CD14-positive monocyte (primary cell): ENCODE data around the gene LOX. TPM values are rescaled to one million over a fixed set of nuclear protein-coding genes. Genes with fewer than 3 reads are reported as not detected.

Source experiments
- DNase-seq, 3 donors: peaks; one replicate each; pipeline ENCODE4 v3.0.0-alpha.2; 2011 to 2022
- H2AFZ ChIP-seq: 2 replicates; pipeline ENCODE4 v1.6.0; 2012; ENCODE audit warnings: mild to moderate bottlenecking, low read depth, low read length, inconsistent platforms; ENCODE audit not compliant: insufficient read depth, poor library complexity, severe bottlenecking
- H3K27ac ChIP-seq, 2 donors: 1 replicate in 1 of 2; 2 replicates in 1 of 2; pipeline ENCODE4 v1.5.1; 2012 to 2013; ENCODE audit warnings: low read length in 2 of 2, control low read depth in 1 of 2, inconsistent platforms in 1 of 2, low read depth in 1 of 2, mild to moderate bottlenecking in 1 of 2
- H3K27me3 ChIP-seq, 2 donors: one replicate each; pipeline versions ENCODE4 v1.6.0 to v1.6.1; 2011 to 2013; ENCODE audit warnings: low read length in 2 of 2; ENCODE audit not compliant: control insufficient read depth in 2 of 2, insufficient read depth in 2 of 2
- H3K36me3 ChIP-seq, 2 donors: replicated peaks in 1 of 2; 1 replicate in 1 of 2; 2 replicates in 1 of 2; pipeline versions ENCODE4 v1.5.1 to v1.6.1; 2012 to 2013; ENCODE audit warnings: low read length in 2 of 2, control low read depth in 1 of 2, inconsistent platforms in 1 of 2, mild to moderate bottlenecking in 1 of 2; ENCODE audit not compliant: insufficient read depth in 2 of 2, control insufficient read depth in 1 of 2
- H3K4me1 ChIP-seq, 2 donors: 1 replicate in 1 of 2; 2 replicates in 1 of 2; pipeline versions ENCODE4 v1.5.1 to v1.6.1; 2012 to 2013; ENCODE audit warnings: low read length in 2 of 2, control low read depth in 1 of 2, inconsistent platforms in 1 of 2, mild to moderate bottlenecking in 1 of 2, moderate library complexity in 1 of 2; ENCODE audit not compliant: insufficient read depth in 2 of 2, control insufficient read depth in 1 of 2
- H3K4me2 ChIP-seq: replicated peaks from 2 replicates; pipeline ENCODE3; 2012; ENCODE audit warnings: low read length, moderate library complexity, mild to moderate bottlenecking; ENCODE audit not compliant: poor library complexity, severe bottlenecking; ENCODE audit errors: extremely low read depth
- H3K4me3 ChIP-seq, 3 experiments: fragments of 200-600 bp in 1 of 3; sonication (generic) in 1 of 3; replicated peaks in 1 of 3; 1 replicate in 2 of 3; 2 replicates in 1 of 3; pipeline ENCODE4 v1.5.1; 2011 to 2013; ENCODE audit warnings: low read length in 3 of 3, mild to moderate bottlenecking in 3 of 3, control low read depth in 2 of 3, low read depth in 2 of 3, inconsistent platforms in 1 of 3, moderate library complexity in 1 of 3
- H3K79me2 ChIP-seq: 2 replicates; pipeline ENCODE4 v1.6.0; 2012; ENCODE audit warnings: mild to moderate bottlenecking, control low read depth, inconsistent platforms, low read length, moderate library complexity; ENCODE audit not compliant: insufficient read depth
- H3K9ac ChIP-seq: 2 replicates; pipeline ENCODE4 v1.6.0; 2017; ENCODE audit warnings: low read length, mild to moderate bottlenecking; ENCODE audit not compliant: insufficient read depth, poor library complexity, severe bottlenecking
- H3K9me3 ChIP-seq, 2 donors: replicated peaks in 1 of 2; 1 replicate in 1 of 2; 2 replicates in 1 of 2; pipeline versions ENCODE4 v1.5.1 to v1.6.1; 2012 to 2013; ENCODE audit warnings: low read length in 2 of 2, control low read depth in 1 of 2; ENCODE audit not compliant: control insufficient read depth in 1 of 2, insufficient read depth in 1 of 2
- H4K20me1 ChIP-seq: 2 replicates; pipeline ENCODE4 v1.6.0; 2012; ENCODE audit warnings: mild to moderate bottlenecking, low read length, control low read depth, moderate library complexity; ENCODE audit not compliant: insufficient read depth
- H3K27ac Mint-ChIP-seq, 7 donors: one replicate each; pipeline ENCODE4 v1.8.0; 2020; ENCODE audit warnings: mild to moderate bottlenecking in 7 of 7, mixed read lengths in 7 of 7, moderate library complexity in 6 of 7, inconsistent platforms in 2 of 7
- H3K27me3 Mint-ChIP-seq, 3 donors: one replicate each; pipeline ENCODE4 v1.8.0; 2021 to 2022; ENCODE audit warnings: low read depth in 3 of 3, mild to moderate bottlenecking in 3 of 3, mixed read lengths in 3 of 3, moderate library complexity in 3 of 3, inconsistent platforms in 1 of 3
- H3K36me3 Mint-ChIP-seq, 2 donors: one replicate each; pipeline ENCODE4 v1.8.0; 2020; ENCODE audit warnings: mixed read lengths in 2 of 2, inconsistent platforms in 1 of 2, mild to moderate bottlenecking in 1 of 2
- H3K4me1 Mint-ChIP-seq: one replicate; pipeline ENCODE4 v1.8.0; 2020; ENCODE audit warnings: mild to moderate bottlenecking, mixed read lengths
- H3K4me3 Mint-ChIP-seq, 2 donors: one replicate each; pipeline ENCODE4 v1.8.0; 2020; ENCODE audit warnings: mild to moderate bottlenecking in 2 of 2, mixed read lengths in 2 of 2, moderate library complexity in 1 of 2
- H3K9me3 Mint-ChIP-seq, 7 donors: one replicate each; pipeline ENCODE4 v1.8.0; 2020 to 2022; ENCODE audit warnings: mixed read lengths in 7 of 7, mild to moderate bottlenecking in 6 of 7, moderate library complexity in 6 of 7, inconsistent platforms in 2 of 7
- CTCF ChIP-seq: fragments of 200-600 bp; IDR thresholded peaks from one replicate; pipeline ENCODE4 v1.8.0; 2022; ENCODE audit warnings: antibody characterized with exemption, mild to moderate bottlenecking
- WGBS: methylation state at CpG from one replicate; pipeline ENCODE4 v1.1.5; 2013; ENCODE audit warnings: missing lambda C conversion rate; ENCODE audit not compliant: insufficient coverage; 5-methylcytosine and 5-hydroxymethylcytosine counted together
- intact Hi-C, 2 donors: fragments of 100-400 bp; cut with micrococcal nuclease; formaldehyde crosslinking; loops; one replicate each; pipeline versions ENCODE4 v1.15.0 to v1.15.1; 2023
- polyA plus RNA-seq, 3 donors: library from polyadenylated mRNA; depleted of rRNA in 1 of 3; unstranded in 2 of 3; stranded (reverse) in 1 of 3; fragments of 300-500 nt in 2 of 3; fragments of >200 nt in 1 of 3; fragmentation: Illumina TruSeq in 2 of 3; gene quantifications; 1 replicate in 2 of 3; 2 replicates in 1 of 3; pipeline ENCODE4 v1.2.3, GENCODE V29; 2012 to 2021

The LOX gene
- polyA plus RNA-seq, 3 donors: not detected

DNA sequence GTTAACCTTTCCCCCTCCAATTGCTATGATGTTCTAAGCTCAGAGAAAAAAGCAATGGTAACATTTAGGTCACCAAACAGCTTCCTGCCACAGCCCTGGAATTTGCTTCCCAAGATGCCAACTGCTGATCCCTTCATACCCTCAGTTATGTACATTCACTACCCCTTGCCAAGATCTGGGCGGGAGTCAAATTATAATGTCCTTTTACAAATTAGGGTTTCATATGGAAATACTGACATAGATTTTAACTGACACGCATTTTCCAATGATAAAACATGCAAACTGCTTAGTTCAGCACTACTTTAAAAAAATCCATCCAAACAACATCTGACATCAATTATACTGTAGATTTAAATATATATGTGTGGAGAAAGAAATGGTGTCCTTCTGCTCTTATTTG is 5.0 kb downstream of the LOX start:
- H2AFZ ChIP-seq: no peak overlapping the region
- H3K4me3 ChIP-seq: no peak overlapping the region
- Mint-ChIP-seq H3K9me3 (peaks cover 0 to 7% (median 4%) of the 10 kb centered on the region in 7 donors), H3K27me3 (peaks cover 19 to 29% (median 19%) of the 10 kb centered on the region in 3 donors), H3K4me1 (peaks cover 15% of the 10 kb centered on the region), H3K4me3 (no peak overlapping the region), H3K27ac (no peak overlapping the region), H3K36me3 (peaks cover 1 to 3% of the 10 kb centered on the region in 2 donors)
- no peaks in the 10 kb centered on the region for H3K36me3 ChIP-seq
- H3K27ac ChIP-seq: no peak overlapping the region
- DNase-seq: no peak
- no peak for TF ChIP-seq CTCF
- WGBS: no CpG with 5 or more reads among the region's 2 CpGs
- no peak overlapping the region for H3K4me2 ChIP-seq
- no peaks in the 10 kb centered on the region for H4K20me1 ChIP-seq
- peaks cover 0 to 7% of the 10 kb centered on the region in 2 donors for H3K9me3 ChIP-seq
- H3K4me1 ChIP-seq: peaks cover 13 to 19% of the 10 kb centered on the region in 2 donors
- peaks cover 21 to 22% of the 10 kb centered on the region in 2 donors for H3K27me3 ChIP-seq
- H3K9ac ChIP-seq: no peak overlapping the region
- intact Hi-C loops: no loop called here
- no peaks in the 10 kb centered on the region for H3K79me2 ChIP-seq

DNA sequence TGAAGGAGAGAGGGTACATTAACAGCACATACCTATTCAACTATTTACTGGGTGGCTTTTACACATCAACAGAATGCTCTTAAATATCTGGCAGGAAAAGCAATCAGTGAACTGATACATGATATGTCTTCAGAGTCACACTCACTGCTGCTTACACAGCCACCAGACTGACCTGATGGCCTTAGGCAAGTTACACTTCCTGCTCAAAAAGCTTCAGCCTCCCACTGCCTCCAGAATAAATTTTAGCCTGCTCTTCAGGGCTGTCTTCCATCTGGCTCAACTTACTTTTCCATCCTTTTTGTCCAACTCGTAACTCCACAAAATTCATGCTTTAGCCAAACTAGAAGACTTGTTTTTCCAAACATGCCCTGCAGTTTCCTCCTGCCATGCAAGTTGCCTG is 10.7 kb downstream of the LOX start:
- no peaks in the 10 kb centered on the region for H3K36me3 Mint-ChIP-seq
- no peaks in the 10 kb centered on the region for H3K9me3 Mint-ChIP-seq
- no peak overlapping the region for H3K4me3 Mint-ChIP-seq
- no peak overlapping the region for H3K27ac ChIP-seq
- H3K4me2 ChIP-seq: no peak overlapping the region
- no peaks in the 10 kb centered on the region for H3K9me3 ChIP-seq
- H3K27ac Mint-ChIP-seq: no peak overlapping the region
- H3K36me3 ChIP-seq: no peaks in the 10 kb centered on the region
- no peak overlapping the region for H3K9ac ChIP-seq
- H4K20me1 ChIP-seq: no peaks in the 10 kb centered on the region
- H3K4me1 ChIP-seq: no peaks in the 10 kb centered on the region
- 100% methylated on average over 1 of the region's 1 CpG for WGBS
- no peaks in the 10 kb centered on the region for H3K27me3 Mint-ChIP-seq
- H3K4me3 ChIP-seq: no peak overlapping the region
- no peaks in the 10 kb centered on the region for H3K27me3 ChIP-seq
- intact Hi-C loops: no loop called here
- H3K79me2 ChIP-seq: no peaks in the 10 kb centered on the region
- H3K4me1 Mint-ChIP-seq: no peaks in the 10 kb centered on the region
- H2AFZ ChIP-seq: no peak overlapping the region
- no peak for DNase-seq
- no peak for TF ChIP-seq CTCF
